B cell (primary cell): ENCODE measurements around the gene MELK.

Experiments
- EZH2 ChIP-seq: IDR thresholded peaks from 2 replicates; pipeline ENCODE4 v1.6.1; 2012; ENCODE audit warnings: borderline replicate concordance, low read depth, mild to moderate bottlenecking, moderate library complexity, low read length; ENCODE audit not compliant: insufficient read depth, poor library complexity, severe bottlenecking
- TF ChIP-seq, protein P1 (sequence below): fragments of 200-600 bp; IDR thresholded peaks from one replicate; pipeline ENCODE4 v1.8.0; 2022; ENCODE audit warnings: antibody characterized with exemption, mild to moderate bottlenecking

DNA sequence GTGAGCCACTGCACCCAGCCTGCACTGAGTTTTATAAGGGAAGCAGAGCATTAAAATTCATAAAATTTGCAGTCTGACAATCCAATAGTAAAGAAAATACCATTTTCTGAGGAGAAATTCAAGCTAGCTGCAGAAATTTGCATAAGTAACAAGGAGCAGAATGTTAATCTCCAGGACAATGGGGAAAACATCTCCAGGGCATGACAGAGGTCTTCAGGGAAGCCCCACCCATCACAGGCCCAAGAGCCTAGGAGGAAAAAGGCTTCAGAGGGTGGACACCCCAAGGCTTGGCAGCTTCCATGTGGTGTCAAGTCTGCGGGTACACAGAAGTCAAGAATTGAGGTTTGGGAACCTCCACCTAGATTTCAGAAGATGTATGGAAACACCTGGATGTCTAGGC lies 37.6 kb upstream of the MELK start:
- TF ChIP-seq, protein P1, sequence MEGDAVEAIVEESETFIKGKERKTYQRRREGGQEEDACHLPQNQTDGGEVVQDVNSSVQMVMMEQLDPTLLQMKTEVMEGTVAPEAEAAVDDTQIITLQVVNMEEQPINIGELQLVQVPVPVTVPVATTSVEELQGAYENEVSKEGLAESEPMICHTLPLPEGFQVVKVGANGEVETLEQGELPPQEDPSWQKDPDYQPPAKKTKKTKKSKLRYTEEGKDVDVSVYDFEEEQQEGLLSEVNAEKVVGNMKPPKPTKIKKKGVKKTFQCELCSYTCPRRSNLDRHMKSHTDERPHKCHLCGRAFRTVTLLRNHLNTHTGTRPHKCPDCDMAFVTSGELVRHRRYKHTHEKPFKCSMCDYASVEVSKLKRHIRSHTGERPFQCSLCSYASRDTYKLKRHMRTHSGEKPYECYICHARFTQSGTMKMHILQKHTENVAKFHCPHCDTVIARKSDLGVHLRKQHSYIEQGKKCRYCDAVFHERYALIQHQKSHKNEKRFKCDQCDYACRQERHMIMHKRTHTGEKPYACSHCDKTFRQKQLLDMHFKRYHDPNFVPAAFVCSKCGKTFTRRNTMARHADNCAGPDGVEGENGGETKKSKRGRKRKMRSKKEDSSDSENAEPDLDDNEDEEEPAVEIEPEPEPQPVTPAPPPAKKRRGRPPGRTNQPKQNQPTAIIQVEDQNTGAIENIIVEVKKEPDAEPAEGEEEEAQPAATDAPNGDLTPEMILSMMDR, result no peak
- no peak for TF ChIP-seq EZH2
